BE2C (cell line): ENCODE results near the gene IGF2.

Source experiments
- DNase-seq: peaks from one replicate; pipeline ENCODE4 v3.0.0-alpha.2; 2020
- H3K27me3 ChIP-seq: fragments of 250-450 bp; sonication (Bioruptor Pico); 2 replicates; pipeline ENCODE4 v1.5.1; 2020; ENCODE audit warnings: mild to moderate bottlenecking
- H3K36me3 ChIP-seq: fragments of 250-450 bp; sonication (Bioruptor Pico); 2 replicates; pipeline ENCODE4 v1.5.1; 2020; ENCODE audit warnings: mild to moderate bottlenecking
- H3K4me1 ChIP-seq: fragments of 250-450 bp; sonication (Bioruptor Pico); 2 replicates; pipeline ENCODE4 v1.5.1; 2020
- H3K4me3 ChIP-seq: 2 replicates; pipeline ENCODE4 v1.5.1; 2011; ENCODE audit warnings: low read depth, low read length
- H3K9me3 ChIP-seq: fragments of 250-450 bp; sonication (Bioruptor Pico); 2 replicates; pipeline ENCODE4 v1.5.1; 2020
- TF ChIP-seq, protein P1 (sequence below): IDR thresholded peaks from 2 replicates; pipeline ENCODE4 v1.5.1; 2012; ENCODE audit warnings: mild to moderate bottlenecking, low read depth, low read length

Gene IGF2

DNA sequence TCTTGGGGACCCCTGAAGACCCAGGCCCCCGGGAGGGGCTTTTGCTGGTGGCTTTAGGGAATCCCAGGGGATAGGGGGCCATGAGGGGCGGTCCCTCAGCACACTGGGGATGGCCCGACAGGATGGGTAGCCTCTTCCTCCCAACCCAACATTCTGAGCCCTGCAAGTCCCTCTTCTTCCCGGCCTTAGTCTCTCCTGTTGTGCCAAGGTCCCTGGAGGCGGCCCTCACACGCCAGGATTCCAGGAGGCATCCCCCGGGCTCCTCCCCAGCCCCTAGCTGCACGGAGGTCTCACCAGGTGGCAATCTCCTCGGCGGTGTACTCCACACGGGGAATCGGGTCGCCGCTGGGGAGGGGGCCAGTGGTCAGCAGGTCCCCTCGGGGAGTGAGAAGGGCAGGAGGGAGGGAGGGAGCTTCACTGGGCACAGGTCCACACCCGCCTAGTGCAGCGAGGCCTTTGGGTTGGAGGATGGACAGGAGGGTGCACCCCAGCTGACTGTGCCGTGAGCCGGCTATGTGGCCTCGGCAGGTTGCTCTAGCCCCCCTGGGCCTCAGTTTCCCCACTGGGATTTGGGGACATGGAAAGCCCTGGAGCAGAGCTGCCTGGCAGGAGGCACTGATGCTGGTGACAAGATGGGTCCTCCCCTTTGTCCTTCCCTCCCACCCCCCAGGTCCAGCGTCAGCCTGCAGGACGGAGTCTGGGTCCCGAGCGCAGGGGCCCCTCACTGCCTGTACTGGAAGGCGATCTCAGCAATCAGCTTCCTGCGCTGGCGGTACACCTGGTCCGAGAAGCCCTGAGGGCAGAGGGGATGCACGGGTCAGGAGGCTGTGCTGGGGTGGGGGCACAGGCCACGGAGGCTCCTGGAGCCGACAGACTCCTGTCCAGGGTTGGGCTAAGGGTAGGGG is 28.2 kb upstream of the IGF2 start:
- Histone ChIP-seq H3K4me1 (peaks cover 37% of the 10 kb centered on the region), H3K9me3 (no peaks in the 10 kb centered on the region), H3K36me3 (no peaks in the 10 kb centered on the region), H3K27me3 (no peaks in the 10 kb centered on the region), H3K4me3 (no peak overlapping the region)
- TF ChIP-seq, protein P1, sequence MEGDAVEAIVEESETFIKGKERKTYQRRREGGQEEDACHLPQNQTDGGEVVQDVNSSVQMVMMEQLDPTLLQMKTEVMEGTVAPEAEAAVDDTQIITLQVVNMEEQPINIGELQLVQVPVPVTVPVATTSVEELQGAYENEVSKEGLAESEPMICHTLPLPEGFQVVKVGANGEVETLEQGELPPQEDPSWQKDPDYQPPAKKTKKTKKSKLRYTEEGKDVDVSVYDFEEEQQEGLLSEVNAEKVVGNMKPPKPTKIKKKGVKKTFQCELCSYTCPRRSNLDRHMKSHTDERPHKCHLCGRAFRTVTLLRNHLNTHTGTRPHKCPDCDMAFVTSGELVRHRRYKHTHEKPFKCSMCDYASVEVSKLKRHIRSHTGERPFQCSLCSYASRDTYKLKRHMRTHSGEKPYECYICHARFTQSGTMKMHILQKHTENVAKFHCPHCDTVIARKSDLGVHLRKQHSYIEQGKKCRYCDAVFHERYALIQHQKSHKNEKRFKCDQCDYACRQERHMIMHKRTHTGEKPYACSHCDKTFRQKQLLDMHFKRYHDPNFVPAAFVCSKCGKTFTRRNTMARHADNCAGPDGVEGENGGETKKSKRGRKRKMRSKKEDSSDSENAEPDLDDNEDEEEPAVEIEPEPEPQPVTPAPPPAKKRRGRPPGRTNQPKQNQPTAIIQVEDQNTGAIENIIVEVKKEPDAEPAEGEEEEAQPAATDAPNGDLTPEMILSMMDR: no peak
- no peak for DNase-seq

DNA sequence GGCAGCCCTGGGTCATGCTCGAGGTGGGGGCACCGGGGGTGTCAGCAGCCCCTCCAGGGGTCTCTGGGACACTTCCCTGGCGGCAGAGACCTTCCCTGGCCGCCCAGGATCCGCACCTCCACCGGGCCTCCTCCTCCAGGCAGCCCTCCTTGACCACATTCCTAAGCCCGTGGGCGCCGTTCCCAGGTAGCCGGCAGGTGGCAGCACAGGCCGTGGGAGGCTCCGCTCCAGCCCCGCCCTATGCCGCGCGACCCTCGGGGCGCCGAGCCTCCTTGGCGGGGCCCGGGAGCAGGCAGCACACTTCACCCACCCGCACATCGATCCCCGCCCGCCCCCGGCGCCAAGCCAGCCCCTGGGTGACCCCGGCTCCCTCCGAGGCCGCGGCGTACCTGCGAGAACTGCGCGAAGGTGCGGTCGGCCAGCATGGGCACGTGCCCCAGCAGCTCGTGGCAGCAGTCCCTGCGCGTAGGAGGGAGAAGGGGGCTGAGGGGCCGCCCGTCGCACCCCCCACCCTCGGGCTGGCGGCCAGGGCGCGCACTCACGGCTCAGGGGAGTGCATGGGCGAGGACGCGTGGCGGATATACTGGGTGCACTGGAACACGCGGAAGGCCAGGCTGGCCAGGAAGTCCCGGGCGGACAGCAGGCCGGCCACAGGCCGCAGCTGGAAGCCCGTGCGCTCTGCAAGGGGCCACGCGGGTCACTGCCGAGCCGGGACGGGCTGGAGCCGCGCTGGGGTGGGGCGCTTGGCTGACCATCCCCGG is 27.1 kb upstream of the IGF2 start:
- TF ChIP-seq, protein P1: peak; percentile 51
- Histone ChIP-seq H3K9me3 (no peaks in the 10 kb centered on the region), H3K27me3 (no peaks in the 10 kb centered on the region), H3K36me3 (no peaks in the 10 kb centered on the region), H3K4me3 (no peak overlapping the region), H3K4me1 (peaks cover 37% of the 10 kb centered on the region)
- peak; percentile 72 for DNase-seq

DNA sequence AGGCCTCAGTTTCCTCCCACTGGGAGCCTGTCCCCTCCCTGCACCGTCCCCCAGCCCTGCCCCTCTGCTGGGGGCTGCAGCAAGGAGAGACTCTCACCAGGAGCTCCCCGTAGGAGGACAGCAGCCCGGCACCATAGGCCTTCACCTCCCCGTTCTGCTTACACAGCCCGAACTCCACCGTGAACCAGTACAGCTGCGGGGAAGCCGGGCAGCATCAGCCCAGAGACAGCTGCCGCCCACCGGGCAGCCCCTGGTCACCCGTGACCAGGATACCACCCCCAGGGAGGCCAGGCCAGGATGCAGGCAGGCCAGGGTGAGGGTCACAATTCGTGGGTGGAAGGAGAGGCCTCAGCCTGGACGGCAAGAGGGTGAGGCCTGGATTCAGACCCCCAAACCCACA is 26.4 kb upstream of the IGF2 start:
- Histone ChIP-seq H3K36me3 (no peaks in the 10 kb centered on the region), H3K4me1 (peaks cover 37% of the 10 kb centered on the region), H3K9me3 (no peaks in the 10 kb centered on the region), H3K4me3 (no peak overlapping the region), H3K27me3 (no peaks in the 10 kb centered on the region)
- TF ChIP-seq, protein P1: no peak
- DNase-seq: no peak

DNA sequence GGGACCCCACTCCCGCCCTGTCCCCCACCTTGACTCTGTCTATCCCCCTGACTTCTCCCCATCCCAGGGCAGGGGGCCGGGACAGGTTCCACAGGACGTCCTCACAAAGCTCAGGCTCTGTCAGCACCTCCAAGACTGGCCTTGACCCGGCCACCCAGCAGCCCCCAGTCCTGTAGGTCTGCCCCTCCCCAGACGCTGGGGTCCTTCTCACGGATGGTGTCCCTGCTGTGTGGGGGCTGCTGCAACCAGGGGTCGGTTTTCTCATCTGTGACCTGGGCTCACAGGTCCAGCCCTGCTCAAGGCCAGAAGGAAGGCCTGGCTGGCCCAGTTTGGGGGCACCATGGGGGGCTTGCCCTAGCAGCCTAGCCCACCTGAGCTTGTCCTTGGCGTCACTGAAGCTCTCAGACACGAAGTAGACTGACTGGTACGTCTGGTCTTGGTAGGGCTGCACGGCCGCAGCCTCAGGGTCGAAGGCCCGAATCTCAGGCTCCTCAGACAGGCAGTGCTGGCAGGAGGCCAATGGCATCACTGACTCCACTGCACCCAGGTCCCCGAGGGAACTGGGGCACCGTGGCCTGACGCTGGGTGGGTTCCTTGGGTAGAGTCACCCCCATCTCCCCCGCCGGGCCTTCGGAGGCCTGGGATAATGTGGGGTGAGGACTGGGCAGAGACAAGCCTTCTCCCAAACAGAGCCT is 25.8 kb upstream of the IGF2 start:
- TF ChIP-seq, protein P1: no peak
- H3K36me3 ChIP-seq: no peaks in the 10 kb centered on the region
- H3K4me1 ChIP-seq: peaks cover 33% of the 10 kb centered on the region
- no peaks in the 10 kb centered on the region for H3K27me3 ChIP-seq
- H3K4me3 ChIP-seq: no peak overlapping the region
- no peaks in the 10 kb centered on the region for H3K9me3 ChIP-seq
- peak; percentile 49 for DNase-seq

DNA sequence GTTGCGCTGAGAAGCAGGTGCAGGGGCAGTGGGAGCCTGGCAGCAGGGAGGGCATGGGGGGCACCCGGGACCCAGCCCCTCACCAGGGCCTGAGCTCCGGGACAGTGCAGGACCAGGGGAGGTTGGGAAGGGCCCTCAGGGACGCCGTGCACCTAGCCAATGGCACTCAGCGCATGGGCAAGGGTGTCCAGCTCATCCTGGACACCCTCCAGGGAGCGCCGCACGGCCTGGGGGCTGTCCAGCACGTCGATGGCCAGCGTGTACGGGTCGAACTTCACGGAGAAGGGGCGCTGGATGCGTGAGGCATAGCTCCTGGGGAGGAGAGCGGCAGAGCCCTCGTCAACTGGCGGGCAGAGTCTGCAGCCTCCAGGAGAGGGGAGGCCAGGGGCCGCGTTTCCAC is 24.9 kb upstream of the IGF2 start:
- TF ChIP-seq, protein P1: no peak
- no peak for DNase-seq
- Histone ChIP-seq H3K36me3 (no peaks in the 10 kb centered on the region), H3K27me3 (no peaks in the 10 kb centered on the region), H3K4me1 (peaks cover 23% of the 10 kb centered on the region), H3K4me3 (no peak overlapping the region), H3K9me3 (no peaks in the 10 kb centered on the region)
